LoVo (cell line): ENCODE results near the gene DLG2.

ENCODE experiments used
- DNase-seq: peaks from one replicate; pipeline ENCODE4 v3.0.0-alpha.2; 2016; ENCODE audit warnings: low spot score

DLG2 gene

DNA sequence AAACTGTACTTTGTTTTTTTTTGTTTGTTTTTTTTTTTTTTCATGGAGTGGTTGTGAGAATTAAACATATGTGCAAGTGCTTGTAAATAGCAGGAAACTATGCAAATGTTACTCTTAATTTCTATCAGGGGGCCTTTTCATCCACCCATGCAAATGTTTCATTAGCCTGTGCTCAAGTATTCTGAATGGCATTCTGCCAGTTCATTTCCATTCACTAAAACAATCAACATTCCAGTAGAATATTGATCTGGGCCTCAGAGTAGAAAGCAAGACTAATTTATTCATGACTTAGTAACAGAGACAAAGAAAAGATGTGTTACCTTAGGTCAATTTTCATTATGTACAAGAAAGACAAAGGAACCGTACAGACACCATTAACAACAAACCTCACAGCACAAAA lies 971.4 kb downstream of the DLG2 start:
- DNase-seq = no peak

- no peak for DNase-seq
These were observed 978.7 kb downstream of the DLG2 start for GRCh38 chr11:84648471-84648870.

GRCh38 chr11:84645988-84646694 lies 981.0 kb downstream of the DLG2 start:
- no peak for DNase-seq

- no peak for DNase-seq
These were observed 984.6 kb downstream of the DLG2 start for GRCh38 chr11:84642500-84642899.

DNA sequence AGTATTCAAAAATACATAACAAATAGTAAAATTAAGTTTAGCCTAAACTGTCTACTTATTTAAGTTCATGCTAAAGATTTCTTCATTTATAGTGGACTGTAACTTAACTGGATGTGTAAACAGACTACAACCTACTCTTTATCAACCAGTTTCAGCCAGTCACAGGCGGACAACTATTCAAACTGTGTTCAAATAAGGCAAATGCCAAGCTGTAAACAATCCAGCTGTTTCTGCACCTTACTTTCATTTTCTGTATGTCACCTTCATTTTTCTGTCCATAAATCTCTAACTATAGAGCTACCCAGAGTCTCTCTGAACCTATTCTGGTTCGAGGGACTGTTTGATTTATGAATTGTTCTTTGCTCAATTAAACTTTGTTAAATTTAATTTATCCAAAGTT lies 992.8 kb downstream of the DLG2 start:
- no peak for DNase-seq

GRCh38 chr11:84628871-84629620 lies 998.1 kb downstream of the DLG2 start:
- no peak for DNase-seq

GRCh38 chr11:84626256-84626655 lies 1000.9 kb downstream of the DLG2 start:
- no peak for DNase-seq

DNA sequence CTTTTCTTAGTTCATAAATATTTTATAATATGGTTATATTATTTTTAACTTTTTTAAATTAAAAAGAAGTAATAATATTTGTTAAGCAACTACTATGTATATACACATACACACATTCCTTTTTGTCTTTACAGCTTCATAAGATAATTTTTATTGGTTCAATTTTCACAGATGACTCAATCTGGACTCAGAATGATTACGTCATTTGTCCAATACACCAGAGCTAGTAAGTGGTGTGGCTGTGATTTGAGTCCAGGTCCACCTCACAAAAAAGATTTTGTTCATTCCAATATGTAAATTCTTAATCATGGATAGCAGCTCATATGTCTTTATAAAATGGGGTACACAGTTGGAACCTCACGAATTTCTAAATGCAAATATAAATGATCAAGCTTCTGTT lies 1014.5 kb downstream of the DLG2 start:
- DNase-seq = no peak

GRCh38 chr11:84608837-84609196 lies 1018.3 kb downstream of the DLG2 start:
- DNase-seq = no peak

DNA sequence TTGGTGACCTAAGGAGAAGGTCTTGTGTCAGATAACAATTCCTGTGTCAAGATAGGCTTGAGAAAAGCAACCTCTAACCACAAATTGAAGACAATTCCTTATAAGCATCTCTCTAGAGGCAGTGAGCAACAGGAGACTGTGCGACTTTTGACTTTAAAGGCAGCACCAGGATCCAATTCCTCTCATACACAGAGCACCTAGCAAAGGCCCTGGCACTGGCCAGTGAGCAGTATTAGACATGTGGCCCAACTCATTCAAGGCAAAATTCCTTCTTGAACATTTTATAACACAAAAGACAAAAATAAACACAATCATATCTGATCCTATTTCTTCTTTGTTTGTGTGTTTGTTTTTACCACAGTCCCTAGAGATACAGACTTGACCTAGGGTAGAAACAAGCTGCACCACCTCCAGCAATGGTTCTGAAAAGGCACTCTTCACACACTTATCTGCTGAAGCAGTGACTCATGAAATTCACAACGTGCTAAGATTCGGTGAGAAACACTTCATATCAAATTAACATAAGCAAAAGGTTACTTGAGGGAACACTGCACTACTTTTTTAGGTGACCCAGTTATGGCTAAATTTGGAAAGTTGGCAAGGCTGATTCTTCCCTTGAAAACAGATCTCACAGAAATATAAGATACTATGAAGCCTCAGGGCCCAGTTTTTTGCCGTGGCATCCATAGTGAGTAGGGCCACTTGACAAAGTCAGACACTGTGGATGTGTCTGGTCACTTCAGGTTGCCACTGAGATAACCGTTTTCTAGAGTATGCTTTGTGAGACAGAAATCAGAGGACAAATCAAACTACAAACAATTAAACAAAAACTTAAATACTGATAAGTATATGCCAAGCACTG lies 1018.9 kb downstream of the DLG2 start:
- DNase-seq = no peak

GRCh38 chr11:84594602-84595001 lies 1032.5 kb downstream of the DLG2 start:
- DNase-seq = no peak

GRCh38 chr11:84590106-84590505 lies 1037.0 kb downstream of the DLG2 start:
- no peak for DNase-seq

GRCh38 chr11:84588131-84588829 lies 1038.9 kb downstream of the DLG2 start:
- no peak for DNase-seq

GRCh38 chr11:84583106-84583505 lies 1044.0 kb downstream of the DLG2 start:
- no peak for DNase-seq

- DNase-seq = no peak
These were observed 1046.1 kb downstream of the DLG2 start for GRCh38 chr11:84581083-84581482.

GRCh38 chr11:84580428-84580827 lies 1046.7 kb downstream of the DLG2 start:
- DNase-seq = no peak

DNA sequence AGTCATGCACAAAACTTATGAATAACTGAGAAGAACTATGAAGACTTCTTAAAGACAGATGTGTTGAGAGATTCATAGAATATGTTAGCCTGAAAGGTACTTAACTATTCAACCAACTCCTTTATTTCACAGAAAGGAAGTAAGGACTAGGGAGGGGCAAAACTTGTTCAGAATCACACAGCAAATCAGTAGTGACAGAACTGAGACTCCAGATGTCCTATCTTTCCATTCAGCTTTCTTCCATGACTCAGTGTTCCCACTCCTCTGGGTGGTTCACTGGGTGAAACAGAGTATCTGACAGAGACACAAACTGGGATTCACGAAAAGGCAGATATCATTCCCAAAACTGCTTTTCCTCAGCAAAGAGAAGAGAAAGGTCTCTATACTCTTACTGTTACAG lies 1053.3 kb downstream of the DLG2 start:
- no peak for DNase-seq

GRCh38 chr11:84566671-84567070 lies 1060.5 kb downstream of the DLG2 start:
- DNase-seq = no peak

DNA sequence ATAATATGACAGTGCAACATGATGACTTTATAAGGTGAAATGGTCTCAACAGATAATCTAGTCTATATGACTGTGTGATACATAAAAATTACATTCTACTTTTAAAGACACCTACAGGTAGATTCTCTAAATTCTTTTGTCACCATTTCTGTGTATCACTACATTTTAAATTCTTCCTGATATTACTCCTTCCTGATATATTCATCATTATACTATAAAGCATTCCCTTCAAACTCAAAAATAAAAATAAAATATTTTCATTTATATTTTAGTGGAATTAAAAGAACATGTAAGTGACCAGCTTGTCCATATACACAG lies 1062.3 kb downstream of the DLG2 start:
- DNase-seq = no peak

DNA sequence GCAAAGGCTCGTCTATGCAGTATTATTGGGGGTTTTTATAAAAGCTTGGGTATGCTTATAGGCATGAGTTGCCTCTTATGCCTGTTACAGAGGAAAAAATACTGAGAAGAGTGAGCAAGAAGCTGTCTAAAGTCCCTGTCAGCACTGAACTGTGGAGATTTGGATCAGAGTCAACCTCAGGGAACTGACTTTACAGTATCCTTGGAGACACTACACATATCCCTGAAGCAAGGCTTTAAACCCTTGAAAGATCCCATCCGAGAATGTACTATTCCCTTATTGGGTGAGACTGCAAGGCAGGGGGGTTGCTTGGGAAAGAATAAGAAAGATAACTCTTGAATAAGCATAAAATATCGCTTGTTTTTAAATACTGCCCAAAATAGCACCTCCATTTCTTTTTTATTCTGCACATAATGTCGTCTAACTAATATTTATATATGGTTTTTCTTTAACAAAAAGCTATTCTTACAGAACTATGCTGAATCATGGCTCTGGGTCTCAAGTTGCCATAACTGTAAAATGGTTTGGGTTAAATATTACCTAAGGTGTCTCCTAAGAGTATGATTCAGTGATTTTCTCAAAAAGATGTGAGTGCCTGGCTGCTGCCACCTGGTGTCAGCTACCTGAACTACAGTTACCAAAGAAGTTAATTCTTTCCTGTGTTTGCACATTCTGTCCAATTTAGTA lies 1062.8 kb downstream of the DLG2 start:
- DNase-seq = peak; percentile 66

GRCh38 chr11:84563356-84563755 lies 1063.8 kb downstream of the DLG2 start:
- no peak for DNase-seq

DNA sequence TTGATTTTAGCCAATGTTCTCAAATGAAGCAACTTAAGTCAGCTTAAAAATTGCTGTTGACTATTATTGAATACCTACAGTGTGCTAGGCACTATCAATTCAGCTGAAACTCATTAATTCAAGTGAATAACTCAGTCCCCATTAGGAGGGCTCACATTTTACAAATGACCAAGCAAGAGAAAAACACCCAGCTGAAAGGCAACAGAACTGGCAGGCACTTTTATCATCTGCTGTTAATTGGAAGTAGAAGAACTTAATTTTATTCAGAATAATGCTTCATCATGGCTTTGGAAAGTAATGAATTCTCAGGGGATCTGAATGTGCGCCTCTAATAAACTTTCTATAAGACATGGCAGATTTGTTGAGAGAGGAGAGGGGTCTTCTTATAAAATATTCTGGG lies 1066.9 kb downstream of the DLG2 start:
- no peak for DNase-seq
